ENCODE results near the gene LMO2.

DNA sequence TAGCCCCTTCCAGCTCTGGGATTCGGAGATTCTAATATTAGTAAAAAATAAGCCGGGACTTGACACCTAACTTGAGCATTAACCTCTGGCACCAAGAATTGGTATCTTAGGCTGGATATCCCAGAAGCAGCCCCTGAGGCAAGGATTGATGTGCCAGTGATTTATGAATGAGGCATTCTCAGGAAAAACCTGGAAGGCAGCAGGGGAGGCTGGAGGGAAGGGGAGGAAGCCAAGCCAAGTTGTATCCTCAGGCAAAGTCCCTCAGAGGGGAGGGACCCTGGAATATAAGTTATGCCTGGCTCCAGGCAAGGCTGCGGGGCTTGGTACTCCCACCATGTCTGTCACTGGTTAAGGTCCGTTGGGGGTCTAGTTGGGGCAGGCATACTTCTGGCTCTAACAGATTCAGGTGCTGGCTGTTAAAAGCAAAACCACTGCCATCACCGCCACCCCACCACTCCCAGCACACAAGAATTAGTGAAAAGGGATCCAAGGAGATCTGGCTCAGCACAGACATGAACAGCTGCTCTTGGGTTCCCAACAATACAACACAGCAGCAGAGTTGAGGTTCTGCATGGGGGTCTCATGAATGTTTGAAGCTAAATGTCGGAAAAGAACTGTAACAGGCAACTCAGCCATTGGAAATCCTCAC lies 29.8 kb downstream of the LMO2 start:
- TF ChIP-seq GATA2 (IDR thresholded peaks at IDR 0.05; ENCODE audit: insufficient read depth, insufficient read length, low read depth, low read length) (no peak), JUN (IDR thresholded peaks at IDR 0.05; ENCODE audit: borderline replicate concordance, insufficient read depth, insufficient read length, low read depth) (no peak), POLR2AphosphoS5 (IDR thresholded peaks at IDR 0.05; ENCODE audit: insufficient read depth, low read depth, low read length) (no peak), MYC (IDR thresholded peaks at IDR 0.05; ENCODE audit: low read depth, low read length) (no peak)
- TF ChIP-seq, protein P1, sequence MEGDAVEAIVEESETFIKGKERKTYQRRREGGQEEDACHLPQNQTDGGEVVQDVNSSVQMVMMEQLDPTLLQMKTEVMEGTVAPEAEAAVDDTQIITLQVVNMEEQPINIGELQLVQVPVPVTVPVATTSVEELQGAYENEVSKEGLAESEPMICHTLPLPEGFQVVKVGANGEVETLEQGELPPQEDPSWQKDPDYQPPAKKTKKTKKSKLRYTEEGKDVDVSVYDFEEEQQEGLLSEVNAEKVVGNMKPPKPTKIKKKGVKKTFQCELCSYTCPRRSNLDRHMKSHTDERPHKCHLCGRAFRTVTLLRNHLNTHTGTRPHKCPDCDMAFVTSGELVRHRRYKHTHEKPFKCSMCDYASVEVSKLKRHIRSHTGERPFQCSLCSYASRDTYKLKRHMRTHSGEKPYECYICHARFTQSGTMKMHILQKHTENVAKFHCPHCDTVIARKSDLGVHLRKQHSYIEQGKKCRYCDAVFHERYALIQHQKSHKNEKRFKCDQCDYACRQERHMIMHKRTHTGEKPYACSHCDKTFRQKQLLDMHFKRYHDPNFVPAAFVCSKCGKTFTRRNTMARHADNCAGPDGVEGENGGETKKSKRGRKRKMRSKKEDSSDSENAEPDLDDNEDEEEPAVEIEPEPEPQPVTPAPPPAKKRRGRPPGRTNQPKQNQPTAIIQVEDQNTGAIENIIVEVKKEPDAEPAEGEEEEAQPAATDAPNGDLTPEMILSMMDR (IDR thresholded peaks at IDR 0.05; ENCODE audit: extremely low read depth in 1 of 2, insufficient read depth in 1 of 2, low read depth in 1 of 2, low read length in 2 of 2): no peak

Data from endothelial cell of umbilical vein (primary cell).